K562 (cell line): ENCODE results near the gene TTC28. TPM values are rescaled to one million over a fixed set of nuclear protein-coding genes. Genes with fewer than 3 reads are reported as not detected.

Source experiments
- ATAC-seq: fragments of 200-7000 bp; cut with Tn5 transposase; 3 replicates; pipeline ENCODE4 v1.9.1; 2020; ENCODE audit warnings: moderate library complexity
- BruUV-seq: library from RNA; stranded (reverse); fragments of 400-500 nt; replicated peaks from 2 replicates; lab custom pipeline; 2021; lab: Mats Ljungman, UMichigan
- CTCF ChIA-PET: fragments of 300-600 bp; formaldehyde crosslinking; extraction: SDS; loops from one replicate; lab custom pipeline; 2021; ENCODE audit warnings: low intra/inter-chr PET ratio; lab: Yijun Ruan, JAX
- POLR2A ChIA-PET: fragments of 300-600, 350-650 bp; sonication (Branson Sonifier 250); formaldehyde crosslinking; extraction: SDS; loops from one replicate; lab custom pipeline; 2021; ENCODE audit warnings: antibody characterized with exemption, inconsistent platforms; lab: Yijun Ruan, JAX
- DNase-seq, 4 experiments: peaks; one replicate each; pipeline versions ENCODE4 v3.0.0 to v3.0.0-alpha.2; 2011 to 2018; ENCODE audit warnings: low spot score in 3 of 4, mixed read lengths in 3 of 4; ENCODE audit errors: extremely low read depth in 1 of 4
- FAIRE-seq: peaks from 2 replicates; lab custom pipeline; 2011; peaks lifted over from hg19 to GRCh38; lab: Jason Lieb, UNC
- H2AFZ ChIP-seq: 2 replicates; pipeline ENCODE4 v1.6.0; 2011; ENCODE audit warnings: low read depth, low read length, control low read depth, inconsistent platforms
- H3K27ac ChIP-seq: fragments of 200-600 bp; 3 replicates; pipeline ENCODE4 v1.8.0; 2011; ENCODE audit warnings: low read depth, mild to moderate bottlenecking, control low read depth, inconsistent platforms, low read length, moderate library complexity, mixed read lengths; ENCODE audit errors: extremely low read depth
- H3K27me3 ChIP-seq, 2 experiments: fragments of 300-600 bp in 1 of 2; 2 replicates in 1 of 2; 3 replicates in 1 of 2; pipeline versions ENCODE4 v1.6.0 to v1.8.0; 2011; ENCODE audit warnings: inconsistent platforms in 2 of 2, low read length in 2 of 2, mild to moderate bottlenecking in 1 of 2, mixed read lengths in 1 of 2, moderate library complexity in 1 of 2; ENCODE audit not compliant: control insufficient read depth in 2 of 2, insufficient read depth in 2 of 2
- H3K36me3 ChIP-seq: fragments of 300-600 bp; 3 replicates; pipeline ENCODE4 v1.8.0; 2011; ENCODE audit warnings: mild to moderate bottlenecking, low read length, inconsistent platforms; ENCODE audit not compliant: control insufficient read depth, insufficient read depth
- H3K4me1 ChIP-seq, 2 experiments: fragments of 200-600 bp in 1 of 2; replicated peaks in 1 of 2; 2 replicates in 1 of 2; 3 replicates in 1 of 2; pipeline versions ENCODE4 v1.5.1 to v1.8.0; 2011; ENCODE audit warnings: inconsistent platforms in 2 of 2, low read length in 2 of 2, mild to moderate bottlenecking in 1 of 2, mixed read lengths in 1 of 2, moderate library complexity in 1 of 2; ENCODE audit not compliant: control insufficient read depth in 2 of 2, insufficient read depth in 2 of 2
- H3K4me2 ChIP-seq: 2 replicates; pipeline ENCODE4 v1.6.1; 2011; ENCODE audit warnings: low read length, control low read depth, inconsistent platforms, mixed read lengths; ENCODE audit not compliant: insufficient read depth
- H3K4me3 ChIP-seq: fragments of 200-600 bp; sonication (generic), shearing (Covaris generic); 2 replicates; pipeline ENCODE4 v1.5.1; 2016; ENCODE audit warnings: control low read depth, inconsistent platforms
- H3K79me2 ChIP-seq: fragments of 200-600 bp; 3 replicates; pipeline ENCODE4 v1.8.0; 2011; ENCODE audit warnings: low read length, inconsistent platforms; ENCODE audit not compliant: control insufficient read depth, insufficient read depth
- H3K9ac ChIP-seq, 2 experiments: 2 replicates each; pipeline versions ENCODE4 v1.6.0 to v1.6.1; 2011; ENCODE audit warnings: low read depth in 2 of 2, low read length in 2 of 2, control low read depth in 1 of 2, inconsistent platforms in 1 of 2, mild to moderate bottlenecking in 1 of 2, mixed read lengths in 1 of 2; ENCODE audit not compliant: insufficient read depth in 1 of 2
- H3K9me1 ChIP-seq: one replicate; pipeline ENCODE4 v1.6.0; 2011; ENCODE audit warnings: inconsistent platforms, mild to moderate bottlenecking, low read length, moderate library complexity; ENCODE audit not compliant: control insufficient read depth, insufficient read depth
- H3K9me3 ChIP-seq: replicated peaks from 2 replicates; pipeline ENCODE4 v1.5.1; 2011; ENCODE audit warnings: low read depth, low read length, inconsistent platforms; ENCODE audit not compliant: control insufficient read depth, insufficient read depth
- H4K20me1 ChIP-seq: replicated peaks from 2 replicates; pipeline ENCODE4 v1.6.1; 2011; ENCODE audit warnings: low read length, inconsistent platforms, mixed read lengths; ENCODE audit not compliant: control insufficient read depth, insufficient read depth
- DLX4 ChIP-seq: fragments of 250-450 bp; sonication (Bioruptor Pico); IDR thresholded peaks from 2 replicates; pipeline ENCODE4 v1.6.1; 2021; ENCODE audit warnings: mild to moderate bottlenecking
- ERF ChIP-seq: fragments of 450-650 bp; formaldehyde crosslinking; IDR thresholded peaks from 2 replicates; pipeline ENCODE4 v1.4.0; 2020; ENCODE audit warnings: mild to moderate bottlenecking, mixed read lengths
- KDM5B ChIP-seq: fragments of 200-600 bp; sonication (generic); IDR thresholded peaks from 2 replicates; pipeline ENCODE4 v1.6.1; 2012; ENCODE audit warnings: low read depth, mild to moderate bottlenecking, moderate library complexity, low read length, control low read depth, inconsistent platforms; ENCODE audit not compliant: insufficient replicate concordance
- MCM3 ChIP-seq: fragments of 450-650 bp; IDR thresholded peaks from 2 replicates; pipeline ENCODE4 v1.6.1; 2016
- MXI1 ChIP-seq: IDR thresholded peaks from 2 replicates; pipeline ENCODE4 v1.6.1; 2011; ENCODE audit warnings: low read depth, mild to moderate bottlenecking, improper control_type of control experiment, low read length
- SAP30 ChIP-seq: fragments of 200-600 bp; sonication (generic); IDR thresholded peaks from 2 replicates; pipeline ENCODE4 v1.6.1; 2012; ENCODE audit warnings: borderline replicate concordance, low read depth, mild to moderate bottlenecking, moderate library complexity, low read length, control low read depth, inconsistent platforms; ENCODE audit not compliant: insufficient read depth, poor library complexity, severe bottlenecking
- in situ Hi-C: fragments of 300-500 bp; cut with MboI; formaldehyde crosslinking; loops from 4 replicates; pipeline ENCODE4 v1.15.0; 2018; ENCODE audit warnings: inconsistent platforms, mixed read lengths
- intact Hi-C: fragments of 100-400 bp; cut with micrococcal nuclease; formaldehyde crosslinking; loops from 2 replicates; pipeline ENCODE4 v1.14.2; 2022
- polyA plus RNA-seq, 8 experiments: library from polyadenylated mRNA; depleted of rRNA in 4 of 8; stranded (reverse) in 5 of 8; unstranded in 3 of 8; fragments of >200 nt; fragmentation: Nextera tagmentation in 2 of 8; fragmentation: Illumina TruSeq in 1 of 8; extraction: Ambion mirVana in 2 of 8; extraction: Trizol in 1 of 8; gene quantifications; 2 replicates each; pipeline versions ENCODE4 v1.2.1 to v1.2.3, GENCODE V29; 2011 to 2014; ENCODE audit warnings: inconsistent platforms in 1 of 8, missing spikeins in 1 of 8
- total RNA-seq, 7 experiments: library from RNA; depleted of rRNA in 6 of 7; stranded (reverse); fragments of >200 nt in 6 of 7; fragmentation: Illumina TruSeq in 2 of 7; extraction: Trizol in 2 of 7; gene quantifications; 2 replicates each; pipeline versions ENCODE4 v1.2.1 to v1.2.3, GENCODE V29; 2011 to 2021; ENCODE audit warnings: low replicate concordance in 1 of 7

The TTC28 gene
- total and polyA plus RNA-seq, 9 of the 15 experiments (the other 6 are each of a cell fraction or from before 2014, with no cell fraction given): 0.22 to 10.7 (median 3.1) TPM

DNA sequence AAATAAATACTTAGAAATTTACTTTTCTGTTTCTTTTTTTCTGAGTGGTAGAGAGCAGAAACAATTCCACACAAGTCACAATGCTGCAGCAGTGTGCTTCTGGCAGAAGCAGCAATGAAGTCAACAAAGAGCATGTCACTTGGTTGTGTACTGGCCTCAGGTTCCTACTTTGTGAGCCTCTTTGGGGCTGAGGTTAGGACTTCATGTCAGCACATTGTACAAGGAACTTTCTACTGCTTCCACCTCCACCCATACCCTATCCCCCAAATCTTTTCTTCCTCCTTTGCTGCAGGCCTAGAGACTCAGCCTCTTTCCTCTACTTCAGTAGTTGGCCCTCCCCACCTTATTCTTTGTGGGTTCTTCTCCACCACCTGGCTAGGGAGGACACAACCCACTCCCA, 507.9 kb downstream of the TTC28 start:
- no peaks in the 10 kb centered on the region for H3K9me1 ChIP-seq
- H3K4me3 ChIP-seq: no peak overlapping the region
- ChIA-PET POLR2A (no interaction called here), CTCF (no interaction called here)
- no peaks in the 10 kb centered on the region for H3K9me3 ChIP-seq
- H3K27me3 ChIP-seq: no peaks in the 10 kb centered on the region
- peaks cover 0 to 2% of the 10 kb centered on the region in 2 experiments; a peak in 1 of 5 replicates for H3K4me1 ChIP-seq
- H4K20me1 ChIP-seq: no peaks in the 10 kb centered on the region
- in situ Hi-C loops: no loop called here
- ATAC-seq: no peak
- H2AFZ ChIP-seq: no peak overlapping the region
- no peaks in the 10 kb centered on the region for H3K79me2 ChIP-seq
- no peak for FAIRE-seq
- DNase-seq: no peak
- no peaks in the 10 kb centered on the region for H3K36me3 ChIP-seq
- H3K27ac ChIP-seq: no peak overlapping the region
- TF ChIP-seq MXI1 (no peak), ERF (CRISPR knock-in tag) (no peak), KDM5B (no peak), SAP30 (no peak), MCM3 (no peak), DLX4 (CRISPR knock-in tag) (no peak)
- TF ChIP-seq, all 486 proteins: peak for 0
- no peak overlapping the region for H3K4me2 ChIP-seq
- intact Hi-C loops: no loop called here
- no peak overlapping the region for H3K9ac ChIP-seq
- BruUV-seq: no TSS peak
